ENCODE data around the gene ZNF521. TPM values are rescaled to one million over a fixed set of nuclear protein-coding genes. Genes with fewer than 3 reads are reported as not detected.

The ZNF521 gene
- total and polyA plus RNA-seq, 10 of the 15 experiments (the other 5 are each of a cell fraction or from before 2014, with no cell fraction given): 0.02 to 0.05 (median 0.04) TPM; not detected in 6

DNA sequence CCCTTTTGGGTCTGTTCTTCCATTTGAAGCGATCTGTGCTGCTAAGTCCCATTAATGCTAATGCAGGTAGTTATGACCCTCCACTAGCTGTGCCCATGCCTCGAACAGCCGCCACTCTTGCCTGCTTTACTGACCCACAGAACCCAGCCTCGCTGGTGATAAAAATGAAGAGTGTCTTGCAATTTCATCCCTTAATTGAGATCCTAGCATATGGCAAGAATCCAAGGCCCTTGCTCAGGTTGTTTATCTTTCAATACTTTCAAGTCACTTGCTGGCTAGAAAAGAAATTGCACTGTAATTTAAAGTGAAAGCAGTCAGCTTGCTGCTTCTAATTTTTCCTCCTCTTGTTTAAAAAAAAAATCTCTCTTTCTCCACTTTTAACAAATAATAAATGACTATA, 73.6 kb downstream of the ZNF521 start (continued):
- TF ChIP-seq SKIL (IDR thresholded peaks at IDR 0.05; ENCODE audit: low read depth, poor library complexity, severe bottlenecking) (no peak), TBL1XR1 (IDR thresholded peaks at IDR 0.05; ENCODE audit: low read depth, low read length) (no peak), ZSCAN29 (IDR thresholded peaks at IDR 0.05) (no peak), RUNX3 (IDR thresholded peaks at IDR 0.05; ENCODE audit: low read length) (no peak), CEBPZ (IDR thresholded peaks at IDR 0.05; ENCODE audit: low read depth, low read length) (no peak), SIX5 (IDR thresholded peaks at IDR 0.05; ENCODE audit: low read depth, low read length, severe bottlenecking) (no peak), EP300 (IDR thresholded peaks at IDR 0.05; ENCODE audit: borderline replicate concordance in 1 of 2, control insufficient read depth in 1 of 2, low read depth in 2 of 2, low read length in 2 of 2) (no peak), SMAD5 (IDR thresholded peaks at IDR 0.05; ENCODE audit: low read depth) (no peak), HCFC1 (IDR thresholded peaks at IDR 0.05; ENCODE audit: low read length) (no peak), NFXL1 (IDR thresholded peaks at IDR 0.05; ENCODE audit: borderline replicate concordance) (no peak), ZNF592 (IDR thresholded peaks at IDR 0.05) (no peak)
- TF ChIP-seq, protein P1, sequence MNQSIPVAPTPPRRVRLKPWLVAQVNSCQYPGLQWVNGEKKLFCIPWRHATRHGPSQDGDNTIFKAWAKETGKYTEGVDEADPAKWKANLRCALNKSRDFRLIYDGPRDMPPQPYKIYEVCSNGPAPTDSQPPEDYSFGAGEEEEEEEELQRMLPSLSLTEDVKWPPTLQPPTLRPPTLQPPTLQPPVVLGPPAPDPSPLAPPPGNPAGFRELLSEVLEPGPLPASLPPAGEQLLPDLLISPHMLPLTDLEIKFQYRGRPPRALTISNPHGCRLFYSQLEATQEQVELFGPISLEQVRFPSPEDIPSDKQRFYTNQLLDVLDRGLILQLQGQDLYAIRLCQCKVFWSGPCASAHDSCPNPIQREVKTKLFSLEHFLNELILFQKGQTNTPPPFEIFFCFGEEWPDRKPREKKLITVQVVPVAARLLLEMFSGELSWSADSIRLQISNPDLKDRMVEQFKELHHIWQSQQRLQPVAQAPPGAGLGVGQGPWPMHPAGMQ (IDR thresholded peaks at IDR 0.05; ENCODE audit: borderline replicate concordance): no peak
- TF ChIP-seq, protein P2, sequence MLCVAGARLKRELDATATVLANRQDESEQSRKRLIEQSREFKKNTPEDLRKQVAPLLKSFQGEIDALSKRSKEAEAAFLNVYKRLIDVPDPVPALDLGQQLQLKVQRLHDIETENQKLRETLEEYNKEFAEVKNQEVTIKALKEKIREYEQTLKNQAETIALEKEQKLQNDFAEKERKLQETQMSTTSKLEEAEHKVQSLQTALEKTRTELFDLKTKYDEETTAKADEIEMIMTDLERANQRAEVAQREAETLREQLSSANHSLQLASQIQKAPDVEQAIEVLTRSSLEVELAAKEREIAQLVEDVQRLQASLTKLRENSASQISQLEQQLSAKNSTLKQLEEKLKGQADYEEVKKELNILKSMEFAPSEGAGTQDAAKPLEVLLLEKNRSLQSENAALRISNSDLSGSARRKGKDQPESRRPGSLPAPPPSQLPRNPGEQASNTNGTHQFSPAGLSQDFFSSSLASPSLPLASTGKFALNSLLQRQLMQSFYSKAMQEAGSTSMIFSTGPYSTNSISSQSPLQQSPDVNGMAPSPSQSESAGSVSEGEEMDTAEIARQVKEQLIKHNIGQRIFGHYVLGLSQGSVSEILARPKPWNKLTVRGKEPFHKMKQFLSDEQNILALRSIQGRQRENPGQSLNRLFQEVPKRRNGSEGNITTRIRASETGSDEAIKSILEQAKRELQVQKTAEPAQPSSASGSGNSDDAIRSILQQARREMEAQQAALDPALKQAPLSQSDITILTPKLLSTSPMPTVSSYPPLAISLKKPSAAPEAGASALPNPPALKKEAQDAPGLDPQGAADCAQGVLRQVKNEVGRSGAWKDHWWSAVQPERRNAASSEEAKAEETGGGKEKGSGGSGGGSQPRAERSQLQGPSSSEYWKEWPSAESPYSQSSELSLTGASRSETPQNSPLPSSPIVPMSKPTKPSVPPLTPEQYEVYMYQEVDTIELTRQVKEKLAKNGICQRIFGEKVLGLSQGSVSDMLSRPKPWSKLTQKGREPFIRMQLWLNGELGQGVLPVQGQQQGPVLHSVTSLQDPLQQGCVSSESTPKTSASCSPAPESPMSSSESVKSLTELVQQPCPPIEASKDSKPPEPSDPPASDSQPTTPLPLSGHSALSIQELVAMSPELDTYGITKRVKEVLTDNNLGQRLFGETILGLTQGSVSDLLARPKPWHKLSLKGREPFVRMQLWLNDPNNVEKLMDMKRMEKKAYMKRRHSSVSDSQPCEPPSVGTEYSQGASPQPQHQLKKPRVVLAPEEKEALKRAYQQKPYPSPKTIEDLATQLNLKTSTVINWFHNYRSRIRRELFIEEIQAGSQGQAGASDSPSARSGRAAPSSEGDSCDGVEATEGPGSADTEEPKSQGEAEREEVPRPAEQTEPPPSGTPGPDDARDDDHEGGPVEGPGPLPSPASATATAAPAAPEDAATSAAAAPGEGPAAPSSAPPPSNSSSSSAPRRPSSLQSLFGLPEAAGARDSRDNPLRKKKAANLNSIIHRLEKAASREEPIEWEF (IDR thresholded peaks at IDR 0.05; ENCODE audit: insufficient replicate concordance, low read depth, low read length): no peak
